ENCODE data around the gene SYT1.

- TF ChIP-seq CTCF (IDR thresholded peaks at IDR 0.05) (no peak), POLR2A (IDR thresholded peaks at IDR 0.05) (no peak)
These were observed 483.3 kb downstream of the SYT1 start for GRCh38 chr12:79347866-79348265.
